Fibroblast of lung (primary cell): Measurements from ENCODE around the gene CLSTN2. TPM values are rescaled to one million over a fixed set of nuclear protein-coding genes. Genes with fewer than 3 reads are reported as not detected.

ENCODE experiments used
- DNase-seq, 2 donors: peaks; one replicate each; pipeline versions ENCODE4 v3.0.0 to v3.0.0-alpha.2; 2010; ENCODE audit warnings: low read depth in 2 of 2
- H2AFZ ChIP-seq: 2 replicates; pipeline ENCODE4 v1.5.1; 2012; ENCODE audit warnings: low read length, control low read depth, inconsistent platforms
- H3K27ac ChIP-seq: 2 replicates; pipeline ENCODE4 v1.5.1; 2011; ENCODE audit warnings: low read length, control low read depth; ENCODE audit not compliant: insufficient read depth
- H3K27me3 ChIP-seq: 2 replicates; pipeline ENCODE4 v1.5.1; 2011; ENCODE audit warnings: mild to moderate bottlenecking, low read length; ENCODE audit not compliant: control insufficient read depth, insufficient read depth
- H3K36me3 ChIP-seq: 2 replicates; pipeline ENCODE4 v1.5.1; 2011; ENCODE audit warnings: low read length; ENCODE audit not compliant: control insufficient read depth, insufficient read depth
- H3K4me1 ChIP-seq: 2 replicates; pipeline ENCODE4 v1.5.1; 2011; ENCODE audit warnings: low read length; ENCODE audit not compliant: control insufficient read depth, insufficient read depth; ENCODE audit errors: extremely low read depth
- H3K4me2 ChIP-seq: 2 replicates; pipeline ENCODE4 v1.5.1; 2011; ENCODE audit warnings: low read length, control low read depth; ENCODE audit not compliant: insufficient read depth; ENCODE audit errors: extremely low read depth
- H3K4me3 ChIP-seq, 4 experiments: fragments of 200-600 bp in 1 of 4; sonication (generic) in 1 of 4; replicated peaks in 1 of 4; 2 replicates each; pipeline ENCODE4 v1.5.1; 2011 to 2016; ENCODE audit warnings: low read length in 4 of 4, low read depth in 3 of 4, mild to moderate bottlenecking in 3 of 4, control low read depth in 2 of 4, inconsistent platforms in 1 of 4, mixed read lengths in 1 of 4; ENCODE audit not compliant: insufficient read depth in 1 of 4; ENCODE audit errors: control extremely low read depth in 1 of 4
- H3K79me2 ChIP-seq: 2 replicates; pipeline ENCODE4 v1.5.1; 2012; ENCODE audit warnings: mild to moderate bottlenecking, low read length, inconsistent platforms; ENCODE audit not compliant: control insufficient read depth, insufficient read depth
- H3K9ac ChIP-seq: 2 replicates; pipeline ENCODE4 v1.5.1; 2011; ENCODE audit warnings: mild to moderate bottlenecking, low read length, control low read depth; ENCODE audit not compliant: insufficient read depth
- H3K9me3 ChIP-seq: 2 replicates; pipeline ENCODE4 v1.5.1; 2012; ENCODE audit warnings: low read depth, low read length; ENCODE audit not compliant: control insufficient read depth, insufficient read depth
- H4K20me1 ChIP-seq: 2 replicates; pipeline ENCODE4 v1.5.1; 2011; ENCODE audit warnings: low read length; ENCODE audit not compliant: control insufficient read depth, insufficient read depth; ENCODE audit errors: extremely low read depth
- CTCF ChIP-seq, 2 donors: IDR thresholded peaks in 1 of 2; conservative IDR thresholded peaks in 1 of 2; 1 replicate in 1 of 2; 2 replicates in 1 of 2; pipeline ENCODE4 v1.5.1; 2011 to 2012; ENCODE audit warnings: low read length in 2 of 2, control low read depth in 1 of 2, inconsistent platforms in 1 of 2, low read depth in 1 of 2, mild to moderate bottlenecking in 1 of 2
- EZH2 ChIP-seq: IDR thresholded peaks from 2 replicates; pipeline ENCODE4 v1.5.1; 2012; ENCODE audit warnings: low read length, control low read depth, mild to moderate bottlenecking; ENCODE audit errors: missing control alignments
- polyA plus RNA-seq, 2 donors: library from polyadenylated mRNA; depleted of rRNA in 1 of 2; stranded (reverse) in 1 of 2; unstranded in 1 of 2; fragments of >200 nt; gene quantifications; 2 replicates each; pipeline ENCODE4 v1.2.1, GENCODE V29; 2011 to 2012; ENCODE audit warnings: missing spikeins in 1 of 2
- total RNA-seq: library from RNA; depleted of rRNA; stranded (reverse); fragments of >200 nt; gene quantifications from 2 replicates; pipeline ENCODE4 v1.2.1, GENCODE V29; 2014

Gene CLSTN2
- total and polyA plus RNA-seq, 2 donors (not counting 1 experiment from before 2014, with no cell fraction given) = under 0.01 to 1.3 TPM

DNA sequence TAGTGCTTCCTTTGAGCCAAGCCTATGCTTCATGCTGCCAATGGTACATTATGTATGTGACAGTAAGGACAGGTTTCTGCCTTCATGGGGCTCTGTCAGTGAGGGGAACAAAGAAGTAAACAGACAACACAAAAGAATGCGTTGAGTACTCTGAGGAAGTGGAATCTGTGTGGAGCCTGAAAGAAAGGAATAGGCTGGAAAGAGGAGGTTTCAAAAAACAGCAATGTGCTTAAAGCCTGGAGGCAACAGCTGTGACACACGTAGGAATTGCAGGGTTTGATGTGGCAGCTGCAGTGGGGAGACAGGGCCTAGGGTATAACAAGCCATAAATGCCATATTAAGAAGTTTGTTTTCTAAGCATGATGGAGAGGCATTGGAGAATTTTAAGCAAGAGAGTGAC, 316.7 kb downstream of the CLSTN2 start:
- no peaks in the 10 kb centered on the region for H3K79me2 ChIP-seq
- H3K36me3 ChIP-seq = no peaks in the 10 kb centered on the region
- no peak overlapping the region for H3K4me3 ChIP-seq
- H3K27ac ChIP-seq = no peak overlapping the region
- H3K27me3 ChIP-seq = no peaks in the 10 kb centered on the region
- H2AFZ ChIP-seq = no peak overlapping the region
- no peaks in the 10 kb centered on the region for H3K9me3 ChIP-seq
- TF ChIP-seq CTCF (conservative IDR thresholded peaks at IDR 0.05 in 1 of 2, IDR thresholded peaks at IDR 0.05 in 1 of 2; ENCODE audit: low read depth in 1 of 2, low read length in 2 of 2) = no peak
- no peak for TF ChIP-seq EZH2
- H4K20me1 ChIP-seq = no peaks in the 10 kb centered on the region
- no peak for DNase-seq
- no peak overlapping the region for H3K4me2 ChIP-seq
- H3K9ac ChIP-seq = no peak overlapping the region
- H3K4me1 ChIP-seq = no peaks in the 10 kb centered on the region

GRCh38 chr3:140252812-140253656, 318.0 kb downstream of the CLSTN2 start:
- Histone ChIP-seq H3K9ac (no peak overlapping the region), H3K9me3 (no peaks in the 10 kb centered on the region), H4K20me1 (no peaks in the 10 kb centered on the region), H3K27me3 (no peaks in the 10 kb centered on the region), H3K36me3 (no peaks in the 10 kb centered on the region), H3K79me2 (no peaks in the 10 kb centered on the region), H3K27ac (no peak overlapping the region), H2AFZ (no peak overlapping the region), H3K4me2 (no peak overlapping the region), H3K4me3 (no peak overlapping the region), H3K4me1 (no peaks in the 10 kb centered on the region)
- DNase-seq = peak in 1 of 2 donors; percentile 15
- TF ChIP-seq EZH2 = no peak
- no peak for TF ChIP-seq CTCF (conservative IDR thresholded peaks at IDR 0.05 in 1 of 2, IDR thresholded peaks at IDR 0.05 in 1 of 2; ENCODE audit: low read depth in 1 of 2, low read length in 2 of 2)

GRCh38 chr3:140258222-140258724, 323.3 kb downstream of the CLSTN2 start:
- Histone ChIP-seq H3K27ac (no peak overlapping the region), H3K79me2 (no peaks in the 10 kb centered on the region), H3K27me3 (no peaks in the 10 kb centered on the region), H3K9me3 (no peaks in the 10 kb centered on the region), H2AFZ (no peak overlapping the region), H3K36me3 (no peaks in the 10 kb centered on the region), H4K20me1 (no peaks in the 10 kb centered on the region), H3K4me3 (no peak overlapping the region), H3K4me2 (no peak overlapping the region), H3K9ac (no peak overlapping the region), H3K4me1 (no peaks in the 10 kb centered on the region)
- TF ChIP-seq CTCF (conservative IDR thresholded peaks at IDR 0.05 in 1 of 2, IDR thresholded peaks at IDR 0.05 in 1 of 2; ENCODE audit: low read depth in 1 of 2, low read length in 2 of 2) (no peak), EZH2 (no peak)
- no peak for DNase-seq
